Inflammatory macrophage (primary cell): ENCODE data around the gene RNASE9.
"Not testable (repeated sequence)": the region's sequence is repeated elsewhere in the genome, so short reads cannot be mapped to it uniquely, and the experiment has no call there.

ENCODE experiments used
- DNase-seq, 2 donors: peaks; one replicate each; pipeline ENCODE4 v3.0.0-alpha.2; 2020 to 2022

RNASE9 gene

GRCh38 chr14:20515846-20516245 is 45.0 kb downstream of the RNASE9 start:
- DNase-seq = no peak

- DNase-seq = peak; percentile 22 to 32
Observed at GRCh38 chr14:20512177-20512905, 48.5 kb downstream of the RNASE9 start.

GRCh38 chr14:20508367-20508766 is 52.5 kb downstream of the RNASE9 start:
- DNase-seq = no peak

DNA sequence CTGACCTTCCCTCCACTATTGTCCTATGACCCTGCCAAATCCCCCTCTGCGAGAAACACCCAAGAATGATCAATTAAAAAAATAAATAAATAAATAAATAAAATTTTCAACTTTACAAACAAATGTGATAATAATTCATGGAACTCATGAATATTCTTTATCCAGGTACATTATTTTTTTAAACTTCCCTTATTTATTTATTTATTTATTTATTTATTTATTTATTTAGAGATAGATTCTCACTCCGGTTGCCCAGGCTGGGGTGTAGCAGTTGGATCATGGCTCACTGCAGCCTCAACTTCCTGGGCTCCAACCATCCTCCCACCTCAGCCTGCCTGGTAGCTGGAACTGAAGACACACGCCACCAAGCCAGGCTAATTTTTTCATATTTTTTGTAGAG is 53.3 kb downstream of the RNASE9 start:
- not testable (repeated sequence) for DNase-seq

DNA sequence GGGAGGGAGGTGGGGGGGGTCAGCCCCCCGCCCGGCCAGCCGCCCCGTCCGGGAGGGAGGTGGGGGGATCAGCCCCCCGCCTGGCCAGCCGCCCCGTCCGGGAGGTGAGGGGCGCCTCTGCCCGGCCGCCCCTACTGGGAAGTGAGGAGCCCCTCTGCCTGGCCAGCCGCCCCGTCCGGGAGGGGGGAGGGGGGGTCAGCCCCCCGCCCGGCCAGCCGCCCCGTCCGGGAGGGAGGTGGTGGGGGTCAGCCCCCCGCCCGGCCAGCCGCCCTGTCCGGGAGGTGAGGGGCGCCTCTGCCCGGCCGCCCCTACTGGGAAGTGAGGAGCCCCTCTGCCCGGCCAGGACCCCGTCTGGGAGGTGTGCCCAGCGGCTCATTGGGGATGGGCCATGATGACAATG is 54.1 kb downstream of the RNASE9 start:
- not testable (repeated sequence) for DNase-seq

- DNase-seq = not testable (repeated sequence)
Observed at GRCh38 chr14:20506276-20506675, 54.6 kb downstream of the RNASE9 start.
